CD4-positive, alpha-beta T cell treated with Interleukin-1 beta for 1 hour (primary cell): ENCODE results near the gene OR5K2.

Source experiments
- DNase-seq, 2 donors: peaks; one replicate each; pipeline ENCODE4 v3.0.0-alpha.2; 2020 to 2022

The OR5K2 gene

GRCh38 chr3:98497381-98497780 is at the start of gene OR5K2:
TSS of gene OR5K2 (plus strand) at chr3:98497681. CDS start at chr3:98497681, 0 bp downstream.
- DNase-seq: no peak

DNA sequence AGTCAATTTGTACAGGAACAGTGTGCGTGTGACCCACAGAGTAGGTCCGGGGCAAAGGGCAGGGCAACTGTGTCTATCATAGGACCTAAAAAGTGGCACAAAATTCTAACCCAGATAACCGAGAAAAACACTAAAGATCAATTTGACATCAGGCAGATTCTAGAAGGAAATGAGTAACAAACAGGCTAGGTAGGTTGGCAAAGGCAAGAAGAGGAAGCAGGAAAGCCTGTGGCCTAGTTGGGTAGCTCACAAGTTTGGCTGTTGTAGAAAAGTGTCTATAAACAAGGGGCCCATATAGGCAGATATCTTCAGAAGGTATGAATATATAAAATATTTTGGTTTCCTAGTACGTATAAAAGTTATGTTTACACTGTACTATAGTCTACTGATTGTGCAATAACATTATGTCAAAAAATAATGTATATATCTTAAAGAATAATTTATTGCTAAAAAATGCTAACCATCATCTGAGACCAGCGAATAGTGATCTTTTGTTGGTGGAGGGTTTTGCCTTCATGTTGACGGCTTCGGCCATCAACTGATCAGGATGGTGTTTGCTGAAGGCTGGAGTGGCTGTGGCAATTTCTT is 47.8 kb upstream of the OR5K2 start:
- DNase-seq: no peak

- DNase-seq: no peak
These were observed 47.1 kb upstream of the OR5K2 start for GRCh38 chr3:98450372-98450771.

DNA sequence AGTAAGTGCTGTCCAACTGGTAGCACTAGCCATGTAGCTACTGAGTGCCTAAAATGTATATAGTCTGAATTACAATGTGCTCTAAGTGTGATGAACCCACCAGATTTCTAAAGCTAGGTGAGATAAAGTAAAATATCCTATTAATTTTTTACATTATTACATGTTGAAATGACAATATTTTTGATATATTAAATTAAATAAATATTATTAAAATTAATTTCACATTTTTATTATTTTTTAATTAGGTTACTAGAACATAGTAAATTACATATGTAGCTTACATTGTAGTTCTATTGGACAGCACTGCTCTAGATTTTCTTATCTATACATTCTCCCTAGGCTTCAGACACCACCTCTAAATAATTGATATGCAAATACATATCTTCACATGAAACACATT is 43.7 kb upstream of the OR5K2 start:
- DNase-seq: no peak

- no peak for DNase-seq
These were observed 42.6 kb upstream of the OR5K2 start for GRCh38 chr3:98454929-98455328.

DNA sequence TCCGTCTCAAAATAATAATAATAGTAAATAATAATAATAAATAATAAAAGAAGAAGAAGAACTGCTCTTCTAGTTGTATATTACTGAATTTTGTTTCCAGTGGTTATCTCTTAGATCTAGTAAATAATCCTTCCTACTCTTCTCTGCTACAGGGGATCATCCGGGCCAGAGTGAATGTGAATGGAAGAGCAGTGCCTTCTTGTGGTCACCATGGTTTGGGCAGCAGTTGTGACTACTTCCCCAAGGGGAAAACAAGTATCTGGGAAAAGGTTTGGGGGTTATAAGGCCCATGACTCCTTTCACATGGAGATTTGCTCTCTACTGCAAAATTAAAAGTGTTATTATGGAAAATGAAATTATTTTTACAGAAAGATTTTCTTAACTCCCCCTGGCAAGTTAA is 39.9 kb upstream of the OR5K2 start:
- no peak for DNase-seq

- DNase-seq: no peak
These were observed 37.3 kb upstream of the OR5K2 start for GRCh38 chr3:98460220-98460619.

DNA sequence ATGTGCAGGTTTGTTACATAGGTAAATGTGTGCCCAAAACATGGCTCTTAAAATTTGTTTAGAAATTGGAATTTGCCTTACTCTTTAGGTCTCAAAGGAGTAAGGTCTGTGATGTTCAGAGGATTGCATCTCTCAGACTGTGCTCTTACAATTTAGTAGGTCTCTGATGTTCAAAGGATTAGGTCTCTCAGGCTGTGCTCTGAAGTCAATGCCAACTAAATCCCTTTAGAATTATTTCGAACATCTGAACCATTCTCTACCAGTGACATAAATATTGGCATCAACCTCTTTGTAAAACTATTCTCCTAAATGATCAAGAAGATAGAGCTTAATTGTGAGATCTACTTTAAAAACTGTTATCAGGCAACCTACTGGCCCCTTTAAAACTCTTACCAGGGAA is 34.6 kb upstream of the OR5K2 start, which contains the start of gene OR5K1:
Gene OR5K1 (plus strand): TSS at position 301 of the 400 bp plus-strand sequence. CDS start 6,376 bp downstream, outside the sequence.
- DNase-seq: no peak

DNA sequence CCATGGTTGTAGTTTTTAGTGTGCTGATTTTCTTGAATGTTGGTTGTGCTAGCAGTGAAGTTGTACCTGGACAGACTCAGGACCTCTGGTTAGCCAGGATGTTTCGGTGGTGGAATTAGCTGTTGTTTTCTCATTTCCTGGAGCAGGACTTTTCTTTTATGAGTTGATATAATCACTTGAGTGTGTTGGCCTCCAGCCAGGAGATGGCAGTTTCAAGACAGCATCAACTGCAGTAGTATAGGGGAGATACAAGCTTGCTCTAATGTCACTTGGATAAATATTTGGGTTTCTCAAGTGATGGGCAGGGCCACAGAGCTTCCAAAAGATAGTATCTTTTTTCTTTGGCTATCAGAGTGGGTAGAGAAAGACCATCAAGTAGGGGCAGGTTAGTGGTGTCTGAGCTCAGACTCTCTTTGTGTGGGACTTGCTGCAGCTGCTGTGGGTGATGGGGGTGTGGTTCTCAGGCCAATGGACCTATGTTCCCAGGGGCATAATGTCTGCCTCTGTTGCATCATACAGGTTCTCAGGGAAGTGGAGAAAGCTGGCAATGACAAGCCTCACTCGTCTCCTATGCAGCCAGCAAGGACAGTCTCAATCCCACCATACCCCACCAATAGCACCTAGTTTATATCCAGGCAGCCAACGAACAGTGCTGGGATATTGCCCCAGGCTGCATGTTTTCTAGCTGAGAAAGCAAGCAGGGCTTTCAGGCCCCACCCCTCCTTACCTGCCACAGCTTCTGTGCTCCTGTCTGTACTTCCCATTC is 14.6 kb upstream of the OR5K2 start:
- no peak for DNase-seq

DNA sequence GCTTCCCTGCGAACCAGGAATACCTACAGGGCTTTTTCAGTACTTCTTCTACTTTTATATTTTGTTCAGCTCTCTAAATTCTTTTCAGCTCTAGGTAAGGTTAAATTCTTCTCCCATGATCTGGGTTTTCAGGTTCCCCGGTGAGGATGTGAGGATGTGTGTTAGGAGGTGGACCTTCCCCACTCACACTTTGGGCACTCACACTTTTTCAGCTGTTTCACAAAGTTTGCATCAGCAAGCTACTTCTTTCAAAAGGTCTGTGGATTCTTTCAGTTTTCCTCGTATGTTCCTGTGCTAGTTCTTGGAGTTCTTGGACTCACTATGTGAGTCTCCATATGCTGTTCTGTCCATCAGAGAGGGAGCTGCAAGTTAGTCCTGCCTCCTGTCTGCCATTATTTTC is 13.9 kb upstream of the OR5K2 start:
- DNase-seq: no peak

DNA sequence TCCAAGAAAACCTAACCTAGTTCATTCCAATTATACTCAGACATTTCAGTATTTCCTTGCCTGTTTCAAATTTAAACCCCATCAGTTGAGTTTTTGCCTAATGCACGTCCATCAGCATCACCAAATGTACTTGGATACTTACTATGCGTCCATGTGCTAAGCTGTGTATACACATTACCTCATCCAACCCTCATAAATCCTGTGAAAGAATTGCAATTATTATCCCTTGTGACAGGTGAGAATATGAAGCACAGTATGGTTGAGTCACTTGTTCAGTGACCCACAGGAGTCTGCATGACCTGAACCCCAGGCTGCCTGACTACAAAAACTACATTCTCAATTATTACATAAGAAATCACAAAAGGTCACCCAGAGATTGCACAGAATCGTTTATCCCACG is 2.5 kb downstream of the OR5K2 start:
- DNase-seq: no peak

DNA sequence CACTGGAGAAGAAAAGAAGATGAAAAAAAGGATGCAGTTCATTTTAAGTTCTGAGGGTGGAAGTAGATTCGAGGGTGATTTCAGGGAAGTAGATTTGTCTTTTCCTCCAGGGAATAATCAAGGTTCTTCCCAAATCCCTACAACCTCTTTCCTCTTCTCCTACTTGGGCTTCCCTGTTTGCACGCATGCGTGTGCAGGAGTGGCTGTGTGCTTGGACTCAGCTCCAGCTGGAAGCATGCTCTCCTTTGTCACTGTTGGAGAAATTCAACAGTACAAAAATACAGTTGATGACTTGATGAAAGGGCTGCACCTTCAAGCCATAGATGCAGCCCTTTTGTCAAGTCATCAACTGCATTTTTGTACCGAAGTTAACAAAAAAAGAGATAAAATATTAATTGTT is 3.8 kb downstream of the OR5K2 start:
- DNase-seq: no peak

DNA sequence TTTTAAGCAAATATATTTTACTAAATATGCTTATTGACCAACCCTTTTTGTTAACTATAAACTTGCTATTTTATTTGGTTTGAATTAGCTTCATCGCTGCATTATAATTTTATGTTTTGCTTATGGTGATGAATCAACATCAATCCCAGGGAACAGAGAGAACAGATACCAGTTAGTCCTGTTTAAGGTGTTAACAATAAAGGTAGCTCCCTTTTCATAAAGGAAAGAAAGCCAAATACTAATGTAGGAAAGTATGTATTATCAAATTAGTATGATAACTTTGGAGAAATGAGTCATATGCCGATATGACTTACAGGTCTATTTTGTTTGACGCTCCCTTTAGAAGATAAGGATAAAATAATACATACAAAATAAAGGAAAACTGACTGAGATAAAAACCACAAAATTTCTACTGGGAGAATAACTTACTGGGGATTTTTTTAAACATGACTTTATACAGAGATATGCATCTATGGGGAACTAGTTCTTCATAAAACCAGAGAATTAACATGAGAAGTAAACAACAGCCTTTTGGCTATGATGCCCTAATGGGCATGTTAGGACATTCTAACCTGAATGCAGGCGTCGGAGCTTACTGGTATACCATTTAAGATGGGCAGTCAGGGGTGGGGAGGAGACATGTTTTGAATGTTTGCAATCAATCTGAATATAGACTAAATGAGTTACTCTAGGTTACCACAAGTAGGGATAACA is 4.5 kb downstream of the OR5K2 start:
- no peak for DNase-seq

GRCh38 chr3:98504539-98504938 is 7.1 kb downstream of the OR5K2 start:
- no peak for DNase-seq

DNA sequence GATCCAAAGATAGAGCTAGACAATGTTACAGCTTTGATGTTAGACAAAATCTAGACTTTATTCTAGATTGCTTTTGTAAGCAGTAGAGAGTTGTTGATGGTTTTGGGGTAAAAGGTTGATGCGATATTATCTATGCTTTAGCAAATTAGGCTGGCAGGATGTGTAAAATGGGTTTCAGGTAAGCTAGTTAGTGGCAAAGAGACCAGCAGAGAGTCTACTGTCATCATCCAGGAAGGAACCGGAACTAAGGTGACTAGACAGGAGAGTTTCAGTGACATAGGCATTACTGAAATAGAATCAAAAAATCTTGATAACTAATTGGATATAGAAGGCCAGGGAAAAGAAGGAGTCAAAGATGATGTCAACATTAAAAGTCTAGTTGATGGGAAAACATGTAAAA is 11.1 kb downstream of the OR5K2 start:
- no peak for DNase-seq

DNA sequence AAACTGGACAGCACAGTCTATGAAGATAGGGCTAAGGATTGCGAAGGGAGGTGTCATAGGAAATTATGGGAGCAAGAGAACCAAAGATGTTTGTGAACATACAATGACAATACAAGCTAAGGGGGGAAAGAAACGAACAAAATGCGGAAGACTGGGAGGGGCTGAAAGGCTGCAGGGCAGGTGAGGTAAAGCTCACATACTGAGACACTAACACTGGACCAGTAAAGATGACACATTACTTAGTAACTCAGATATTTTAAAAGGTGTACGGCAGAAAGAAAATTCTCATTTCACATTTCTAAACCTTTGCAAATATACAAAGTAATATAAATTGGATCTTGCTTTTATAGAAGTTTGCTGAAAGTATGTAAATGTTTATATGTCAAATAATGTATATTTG is 15.1 kb downstream of the OR5K2 start:
- DNase-seq: no peak

- peak in 1 of 2 donors; percentile 30 for DNase-seq
These were observed 15.6 kb downstream of the OR5K2 start for GRCh38 chr3:98513091-98513511.

GRCh38 chr3:98513736-98514135 is 16.3 kb downstream of the OR5K2 start:
- no peak for DNase-seq

GRCh38 chr3:98514948-98515347 is 17.5 kb downstream of the OR5K2 start:
- DNase-seq: no peak

DNA sequence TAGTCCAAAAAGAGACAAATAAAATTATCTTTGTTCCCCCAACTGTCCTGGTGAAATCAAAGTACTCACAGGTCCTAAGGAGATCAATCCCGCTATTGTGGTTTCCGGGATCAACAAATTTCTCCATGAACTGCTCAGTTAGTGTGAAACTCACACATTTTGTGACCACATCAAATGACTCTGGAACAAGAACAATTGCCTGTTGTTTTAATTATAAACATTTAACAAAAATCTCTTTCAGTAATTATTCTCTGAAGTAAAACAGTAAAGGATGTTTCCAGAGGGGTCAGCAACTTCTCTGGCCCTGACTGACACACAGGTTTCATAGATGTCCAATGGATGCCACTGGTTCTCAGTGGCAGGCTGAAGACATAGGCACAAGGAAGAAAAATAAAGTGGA is 21.3 kb downstream of the OR5K2 start:
- DNase-seq: no peak

DNA sequence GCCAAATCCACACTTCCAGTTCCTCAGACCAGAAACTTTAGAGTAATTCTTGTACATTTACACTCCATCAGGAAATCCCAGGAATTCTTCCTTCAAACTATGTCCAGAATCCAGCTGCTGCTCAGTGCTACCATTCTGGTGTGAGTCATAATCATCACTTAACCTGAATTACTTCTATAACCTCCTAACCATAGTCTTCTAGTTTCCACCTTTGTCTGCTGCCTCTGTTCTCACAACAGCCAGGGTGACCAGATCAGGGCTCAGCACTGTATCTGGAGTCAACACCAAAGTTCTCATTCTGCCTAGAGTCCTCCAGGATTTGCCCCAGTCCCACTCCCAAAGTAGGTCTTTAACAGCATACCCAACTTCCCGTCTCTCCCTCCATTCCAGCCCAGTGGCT is 21.9 kb downstream of the OR5K2 start:
- DNase-seq: no peak

DNA sequence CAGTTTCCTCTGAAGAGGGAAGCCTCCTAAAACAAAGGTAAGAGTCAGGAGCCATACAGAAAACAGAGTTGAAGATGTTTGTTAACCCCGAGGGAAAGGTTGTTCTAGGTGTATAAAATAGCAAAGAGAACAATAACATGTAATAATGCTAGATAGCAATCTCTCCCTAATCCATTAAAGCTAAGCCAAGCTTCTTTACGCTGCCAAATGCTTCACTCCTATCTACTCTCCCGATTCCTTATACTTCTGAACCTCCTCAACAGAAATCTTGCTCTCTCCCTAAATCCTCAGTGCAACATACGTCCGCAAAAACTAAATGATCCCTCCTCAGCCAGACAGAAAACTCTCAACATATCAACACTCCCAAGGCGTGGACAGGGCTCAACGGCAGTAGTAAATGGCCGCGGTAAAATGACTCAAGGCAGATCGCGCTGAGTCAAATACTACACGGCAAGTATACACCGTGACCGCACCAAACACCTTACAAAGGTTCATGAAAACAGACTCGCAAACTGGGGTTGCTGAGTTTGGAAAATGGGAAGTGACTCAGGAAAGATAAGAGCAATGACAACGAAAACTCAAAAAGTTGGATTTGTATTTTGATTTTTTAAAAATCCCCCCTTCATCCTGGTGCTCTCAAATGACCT is 24.5 kb downstream of the OR5K2 start:
- DNase-seq: peak; percentile 45 to 54

DNA sequence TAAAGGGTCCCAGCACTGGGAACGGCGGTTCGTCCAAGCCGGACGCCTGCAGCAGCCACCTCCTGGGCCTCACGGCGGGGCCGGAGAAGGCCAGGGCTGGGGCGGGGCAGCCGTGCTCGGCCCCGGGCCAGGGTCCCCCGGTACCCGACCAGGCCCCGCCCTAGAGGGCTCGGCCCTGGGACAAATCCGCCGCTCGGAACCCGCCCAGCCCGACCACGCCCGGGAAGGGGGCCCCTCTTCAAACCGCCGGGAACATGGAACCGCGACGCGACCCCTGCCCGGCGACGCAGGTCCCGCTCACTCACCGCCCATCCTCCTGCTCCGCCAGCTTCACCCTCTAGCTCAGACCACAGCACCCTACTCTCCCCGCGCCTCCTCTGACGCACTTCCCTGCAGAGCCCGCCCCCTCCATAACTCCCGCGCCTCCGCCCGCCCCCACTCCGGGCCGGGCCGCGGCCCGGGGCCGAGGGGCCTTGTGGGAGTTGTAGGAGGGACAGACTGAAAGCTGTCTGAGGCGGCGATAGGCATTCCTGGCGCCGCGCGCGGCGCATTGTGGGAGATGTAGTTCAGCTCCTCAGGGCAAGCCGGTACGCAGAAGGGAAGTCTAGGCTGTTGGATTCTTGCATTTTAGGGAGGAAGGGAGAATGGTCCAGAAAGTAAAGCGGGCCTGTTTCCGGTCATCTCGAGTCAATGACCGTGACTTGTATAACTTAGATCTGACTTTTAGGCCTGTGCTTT is 25.2 kb downstream of the OR5K2 start, which contains the start of gene CLDND1:
Gene CLDND1 (minus strand): TSS at position 359 of the 738 bp plus-strand sequence. CDS start 1,478 bp downstream, outside the sequence.
- peak; percentile 95 to 96 for DNase-seq
